ENCODE results near the gene LRRC7.

DNA sequence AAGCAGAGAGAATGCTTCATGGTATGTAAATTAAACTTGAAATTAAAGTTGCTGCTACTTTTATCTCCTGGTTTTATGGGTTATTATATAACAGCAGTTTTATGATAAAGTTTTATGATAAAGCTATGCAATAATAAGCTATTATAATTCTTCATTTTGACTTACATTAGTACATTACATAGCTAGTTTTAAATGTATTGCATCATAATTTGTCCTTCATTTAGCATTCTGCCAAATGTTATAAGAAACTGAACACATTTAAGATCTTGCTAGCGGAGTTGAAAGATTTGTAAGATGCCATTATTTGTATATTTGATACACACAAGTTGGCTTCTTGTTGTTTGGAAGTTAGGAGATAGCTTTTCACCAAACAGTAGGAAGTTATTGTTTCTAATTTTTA, 536.0 kb downstream of the LRRC7 start:
- TF ChIP-seq, protein P1, sequence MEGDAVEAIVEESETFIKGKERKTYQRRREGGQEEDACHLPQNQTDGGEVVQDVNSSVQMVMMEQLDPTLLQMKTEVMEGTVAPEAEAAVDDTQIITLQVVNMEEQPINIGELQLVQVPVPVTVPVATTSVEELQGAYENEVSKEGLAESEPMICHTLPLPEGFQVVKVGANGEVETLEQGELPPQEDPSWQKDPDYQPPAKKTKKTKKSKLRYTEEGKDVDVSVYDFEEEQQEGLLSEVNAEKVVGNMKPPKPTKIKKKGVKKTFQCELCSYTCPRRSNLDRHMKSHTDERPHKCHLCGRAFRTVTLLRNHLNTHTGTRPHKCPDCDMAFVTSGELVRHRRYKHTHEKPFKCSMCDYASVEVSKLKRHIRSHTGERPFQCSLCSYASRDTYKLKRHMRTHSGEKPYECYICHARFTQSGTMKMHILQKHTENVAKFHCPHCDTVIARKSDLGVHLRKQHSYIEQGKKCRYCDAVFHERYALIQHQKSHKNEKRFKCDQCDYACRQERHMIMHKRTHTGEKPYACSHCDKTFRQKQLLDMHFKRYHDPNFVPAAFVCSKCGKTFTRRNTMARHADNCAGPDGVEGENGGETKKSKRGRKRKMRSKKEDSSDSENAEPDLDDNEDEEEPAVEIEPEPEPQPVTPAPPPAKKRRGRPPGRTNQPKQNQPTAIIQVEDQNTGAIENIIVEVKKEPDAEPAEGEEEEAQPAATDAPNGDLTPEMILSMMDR (conservative IDR thresholded peaks at IDR 0.05; ENCODE audit: low read length), result no peak
- TF ChIP-seq EZH2phosphoT487 (IDR thresholded peaks at IDR 0.05; ENCODE audit: borderline replicate concordance), result no peak
